Stimulated activated CD8-positive, alpha-beta memory T cell treated with anti-CD3 and anti-CD28 coated beads, Interleukin-12 subunit alpha, Interleukin-12 subunit beta, amount 100 ng/mL, for 24 hours (primary cell): ENCODE results near the gene PLCB1.
"Not testable (repeated sequence)": the region's sequence is repeated elsewhere in the genome, so short reads cannot be mapped to it uniquely, and the experiment has no call there.

Experiments
- DNase-seq: peaks from one replicate; pipeline ENCODE4 v3.0.0-alpha.2; 2020; ENCODE audit errors: extremely low read depth

PLCB1 gene

GRCh38 chr20:8402798-8403197, 270.7 kb downstream of the PLCB1 start:
- DNase-seq = no peak

GRCh38 chr20:8404912-8405635, 273.0 kb downstream of the PLCB1 start:
- no peak for DNase-seq

- no peak for DNase-seq
Measured at GRCh38 chr20:8406391-8406790, 274.3 kb downstream of the PLCB1 start.

- DNase-seq = no peak
Measured at GRCh38 chr20:8408587-8409307, 276.7 kb downstream of the PLCB1 start.

- no peak for DNase-seq
Measured at GRCh38 chr20:8413691-8414090, 281.6 kb downstream of the PLCB1 start.

- no peak for DNase-seq
Measured at GRCh38 chr20:8414586-8415274, 282.7 kb downstream of the PLCB1 start.

- DNase-seq = no peak
Measured at GRCh38 chr20:8421981-8422380, 289.9 kb downstream of the PLCB1 start.

- no peak for DNase-seq
Measured at GRCh38 chr20:8423482-8423881, 291.4 kb downstream of the PLCB1 start.

- no peak for DNase-seq
Measured at GRCh38 chr20:8424010-8424409, 291.9 kb downstream of the PLCB1 start.

GRCh38 chr20:8425016-8425415, 292.9 kb downstream of the PLCB1 start:
- no peak for DNase-seq

GRCh38 chr20:8425802-8426201, 293.7 kb downstream of the PLCB1 start:
- no peak for DNase-seq

GRCh38 chr20:8427419-8428040, 295.5 kb downstream of the PLCB1 start:
- no peak for DNase-seq

- DNase-seq = no peak
Measured at GRCh38 chr20:8428988-8429387, 296.9 kb downstream of the PLCB1 start.

GRCh38 chr20:8431538-8432434, 299.7 kb downstream of the PLCB1 start:
- no peak for DNase-seq

GRCh38 chr20:8432435-8433148, 300.5 kb downstream of the PLCB1 start:
- no peak for DNase-seq

GRCh38 chr20:8433291-8433690, 301.2 kb downstream of the PLCB1 start:
- DNase-seq = no peak

GRCh38 chr20:8434326-8434876, 302.3 kb downstream of the PLCB1 start:
- DNase-seq = no peak

GRCh38 chr20:8435285-8436035, 303.4 kb downstream of the PLCB1 start:
- DNase-seq = no peak

GRCh38 chr20:8436938-8437337, 304.9 kb downstream of the PLCB1 start:
- not testable (repeated sequence) for DNase-seq

GRCh38 chr20:8438748-8439147, 306.7 kb downstream of the PLCB1 start:
- DNase-seq = no peak
